Measurements from ENCODE around the gene ZFYVE21. TPM values are rescaled to one million over a fixed set of nuclear protein-coding genes. Genes with fewer than 3 reads are reported as not detected.
A peak's percentile ranks its signal among the peaks of the same experiment; 100 is the strongest.

Gene ZFYVE21
- total RNA-seq, 2 donors from 2014 or later, result 162 to 215 TPM

DNA sequence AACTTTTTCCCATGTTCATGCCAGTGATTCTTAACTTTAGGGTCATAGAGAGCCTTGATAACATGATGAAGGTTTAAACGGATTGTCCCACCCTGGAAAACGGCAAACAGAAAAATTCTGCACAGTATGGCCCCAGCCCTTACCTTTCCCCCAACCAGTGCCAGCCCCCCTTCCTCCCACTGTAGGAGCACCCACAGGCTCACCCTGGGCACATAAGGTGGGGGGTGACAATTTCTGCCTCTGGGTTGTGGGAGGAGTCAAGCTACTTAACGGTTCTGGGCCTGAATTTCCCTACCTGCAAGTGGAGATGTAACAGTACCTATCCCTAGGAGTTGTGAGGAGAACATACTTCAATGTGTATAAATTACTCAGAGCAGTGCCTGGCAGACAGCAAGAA, 18.4 kb upstream of the ZFYVE21 start:
- no peak overlapping the region for H3K4me3 ChIP-seq
- no peaks in the 10 kb centered on the region for H3K9me3 ChIP-seq
- H3K27me3 ChIP-seq (replicated peaks; ENCODE audit: insufficient read depth), result no peaks in the 10 kb centered on the region
- 19% methylated on average over 3 of the region's 3 CpGs for WGBS
- TF ChIP-seq POLR2AphosphoS5 (IDR thresholded peaks at IDR 0.05) (no peak), POLR2A (IDR thresholded peaks at IDR 0.05) (no peak)
- TF ChIP-seq, protein P1, sequence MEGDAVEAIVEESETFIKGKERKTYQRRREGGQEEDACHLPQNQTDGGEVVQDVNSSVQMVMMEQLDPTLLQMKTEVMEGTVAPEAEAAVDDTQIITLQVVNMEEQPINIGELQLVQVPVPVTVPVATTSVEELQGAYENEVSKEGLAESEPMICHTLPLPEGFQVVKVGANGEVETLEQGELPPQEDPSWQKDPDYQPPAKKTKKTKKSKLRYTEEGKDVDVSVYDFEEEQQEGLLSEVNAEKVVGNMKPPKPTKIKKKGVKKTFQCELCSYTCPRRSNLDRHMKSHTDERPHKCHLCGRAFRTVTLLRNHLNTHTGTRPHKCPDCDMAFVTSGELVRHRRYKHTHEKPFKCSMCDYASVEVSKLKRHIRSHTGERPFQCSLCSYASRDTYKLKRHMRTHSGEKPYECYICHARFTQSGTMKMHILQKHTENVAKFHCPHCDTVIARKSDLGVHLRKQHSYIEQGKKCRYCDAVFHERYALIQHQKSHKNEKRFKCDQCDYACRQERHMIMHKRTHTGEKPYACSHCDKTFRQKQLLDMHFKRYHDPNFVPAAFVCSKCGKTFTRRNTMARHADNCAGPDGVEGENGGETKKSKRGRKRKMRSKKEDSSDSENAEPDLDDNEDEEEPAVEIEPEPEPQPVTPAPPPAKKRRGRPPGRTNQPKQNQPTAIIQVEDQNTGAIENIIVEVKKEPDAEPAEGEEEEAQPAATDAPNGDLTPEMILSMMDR (IDR thresholded peaks at IDR 0.05), result no peak
- H3K4me1 ChIP-seq (replicated peaks), result peaks cover 36% of the 10 kb centered on the region
- intact Hi-C loops (cut with DNase I), result no loop called here
- peak overlapping the region in 1 of 2 donors; percentile 80 for H3K27ac ChIP-seq
- H3K36me3 ChIP-seq, result peaks cover 0 to 10% of the 10 kb centered on the region in 2 donors
- no peak for DNase-seq (ENCODE audit: low spot score)

- Histone ChIP-seq H3K27ac (peak overlapping the region; percentile 69 to 80), H3K4me1 (replicated peaks) (peaks cover 36% of the 10 kb centered on the region), H3K27me3 (replicated peaks; ENCODE audit: insufficient read depth) (no peaks in the 10 kb centered on the region), H3K36me3 (peaks cover 0 to 10% of the 10 kb centered on the region in 2 donors), H3K4me3 (no peak overlapping the region), H3K9me3 (no peaks in the 10 kb centered on the region)
- TF ChIP-seq POLR2AphosphoS5 (IDR thresholded peaks at IDR 0.05) (no peak), POLR2A (IDR thresholded peaks at IDR 0.05) (no peak)
- TF ChIP-seq, protein P1 (IDR thresholded peaks at IDR 0.05), result no peak
- 85% methylated on average over 14 of the region's 14 CpGs for WGBS
- intact Hi-C loops (cut with DNase I), result no loop called here
- no peak for DNase-seq (ENCODE audit: low spot score)
Measured at GRCh38 chr14:103697603-103698379, 17.8 kb upstream of the ZFYVE21 start.

GRCh38 chr14:103698380-103699260, 17.0 kb upstream of the ZFYVE21 start:
- intact Hi-C loops (cut with DNase I), result no loop called here

GRCh38 chr14:103699261-103699661, 16.3 kb upstream of the ZFYVE21 start:
- Histone ChIP-seq H3K9me3 (no peaks in the 10 kb centered on the region), H3K27me3 (replicated peaks; ENCODE audit: insufficient read depth) (no peaks in the 10 kb centered on the region), H3K4me3 (no peak overlapping the region), H3K27ac (peak overlapping the region in 1 of 2 donors; percentile 80), H3K36me3 (peaks cover 0 to 3% of the 10 kb centered on the region in 2 donors), H3K4me1 (replicated peaks) (peaks cover 24% of the 10 kb centered on the region)
- 91% methylated on average over 17 of the region's 17 CpGs for WGBS
- TF ChIP-seq POLR2AphosphoS5 (IDR thresholded peaks at IDR 0.05), result no peak
- TF ChIP-seq, protein P1 (IDR thresholded peaks at IDR 0.05), result no peak
- TF ChIP-seq POLR2A (IDR thresholded peaks at IDR 0.05), result no peak
- DNase-seq (ENCODE audit: low spot score), result no peak
- intact Hi-C loops (cut with DNase I), result no loop called here

More at GRCh38 chr14:103698380-103699260, 17.0 kb upstream of the ZFYVE21 start:
- H3K4me1 ChIP-seq (replicated peaks), result peaks cover 28% of the 10 kb centered on the region
- peak overlapping the region; percentile 69 to 80 for H3K27ac ChIP-seq
- 62% methylated on average over 22 of the region's 33 CpGs for WGBS
- peak; percentile 63 for TF ChIP-seq POLR2A (IDR thresholded peaks at IDR 0.05)
- TF ChIP-seq POLR2AphosphoS5 (IDR thresholded peaks at IDR 0.05), result peak; percentile 87
- TF ChIP-seq, protein P1 (IDR thresholded peaks at IDR 0.05), result peak in 1 of 4 experiments; percentile 12
- no peaks in the 10 kb centered on the region for H3K9me3 ChIP-seq
- H3K4me3 ChIP-seq, result no peak overlapping the region
- H3K27me3 ChIP-seq (replicated peaks; ENCODE audit: insufficient read depth), result no peaks in the 10 kb centered on the region
- DNase-seq (ENCODE audit: low spot score), result peak; percentile 87
- H3K36me3 ChIP-seq, result peaks cover 0 to 9% of the 10 kb centered on the region in 2 donors
